GM18505 (cell line): ENCODE results near the gene ACTC1.

ENCODE experiments used
- ATAC-seq: cut with Tn5 transposase; IDR thresholded peaks from one replicate; pipeline ENCODE4 v1.9.1; 2021; ENCODE audit not compliant: unreplicated experiment
- POLR2A ChIP-seq: IDR thresholded peaks from 4 replicates; pipeline ENCODE4 v1.6.1; 2011; ENCODE audit warnings: borderline replicate concordance; ENCODE audit not compliant: insufficient read depth, insufficient read length; ENCODE audit errors: extremely low read depth

ACTC1 gene

DNA sequence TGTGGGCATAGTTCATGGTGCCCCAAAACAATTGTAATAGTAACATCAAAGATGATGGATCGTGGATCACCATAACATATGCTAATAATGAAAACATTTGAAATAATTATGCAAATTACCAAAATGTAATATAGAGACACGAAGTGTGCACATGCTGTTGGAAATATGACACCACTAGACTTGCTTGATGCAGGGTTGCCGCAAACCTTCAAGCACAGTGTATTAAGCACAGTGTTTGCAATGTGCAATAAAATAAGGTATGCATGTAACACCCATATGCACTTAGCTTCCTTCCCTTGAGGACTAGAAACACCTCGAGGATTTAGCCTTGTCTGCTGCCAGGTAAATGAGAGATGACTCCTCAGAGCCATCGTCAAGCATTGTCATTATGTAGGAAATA lies 29.6 kb downstream of the ACTC1 start:
- TF ChIP-seq POLR2A = no peak
- no peak for ATAC-seq

DNA sequence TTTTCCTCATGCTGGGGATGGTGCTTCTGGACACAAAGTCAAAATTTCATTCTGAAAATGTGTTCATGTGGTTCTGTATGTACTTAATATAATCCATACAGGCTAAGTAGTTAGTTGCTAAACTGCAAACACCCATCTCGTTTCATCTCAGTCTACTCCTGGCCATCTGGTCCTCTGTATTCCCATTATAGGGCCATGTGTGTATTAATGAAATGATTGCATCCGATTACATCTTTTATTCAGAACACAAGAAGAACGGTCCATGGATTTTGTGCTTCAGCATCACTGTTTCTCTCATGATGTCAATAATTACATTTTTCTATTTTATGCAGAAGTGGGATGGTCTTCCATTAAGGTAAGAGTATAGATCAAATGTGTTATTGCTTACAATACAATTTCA lies 34.4 kb downstream of the ACTC1 start:
- TF ChIP-seq POLR2A = no peak
- ATAC-seq = no peak

GRCh38 chr15:34759992-34760391 lies 35.4 kb downstream of the ACTC1 start:
- no peak for ATAC-seq

GRCh38 chr15:34759347-34759746 lies 36.0 kb downstream of the ACTC1 start:
- TF ChIP-seq POLR2A = no peak
- ATAC-seq = no peak

More at GRCh38 chr15:34759992-34760391, 35.4 kb downstream of the ACTC1 start:
- TF ChIP-seq POLR2A = no peak

DNA sequence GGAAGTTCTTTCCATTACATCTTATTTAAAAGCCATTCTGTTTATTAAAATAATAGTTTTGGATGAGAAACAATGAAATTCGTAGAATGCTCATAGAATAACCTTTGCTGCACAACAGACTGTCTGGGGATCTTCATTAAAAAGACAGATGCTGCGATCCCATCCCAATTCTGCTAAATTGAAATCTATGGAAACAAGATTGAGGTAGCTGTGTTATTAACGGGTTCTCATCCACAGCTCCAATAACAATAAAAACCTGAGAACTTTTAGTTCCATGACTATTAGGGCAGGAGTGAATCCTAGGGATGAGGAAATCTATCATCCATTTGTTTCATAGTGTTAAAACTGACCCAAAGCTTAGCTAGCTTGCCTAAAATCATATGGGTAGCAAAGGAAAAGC lies 38.1 kb downstream of the ACTC1 start:
- TF ChIP-seq POLR2A = no peak
- no peak for ATAC-seq

GRCh38 chr15:34755419-34755773 lies 40.0 kb downstream of the ACTC1 start:
- no peak for ATAC-seq
- TF ChIP-seq POLR2A = no peak

- TF ChIP-seq POLR2A = no peak
Observed at GRCh38 chr15:34754674-34755418, 40.5 kb downstream of the ACTC1 start, which contains the start of gene GJD2. TSS of gene GJD2 (minus strand) at chr15:34754998. CDS start at chr15:34754488, 510 bp downstream.

DNA sequence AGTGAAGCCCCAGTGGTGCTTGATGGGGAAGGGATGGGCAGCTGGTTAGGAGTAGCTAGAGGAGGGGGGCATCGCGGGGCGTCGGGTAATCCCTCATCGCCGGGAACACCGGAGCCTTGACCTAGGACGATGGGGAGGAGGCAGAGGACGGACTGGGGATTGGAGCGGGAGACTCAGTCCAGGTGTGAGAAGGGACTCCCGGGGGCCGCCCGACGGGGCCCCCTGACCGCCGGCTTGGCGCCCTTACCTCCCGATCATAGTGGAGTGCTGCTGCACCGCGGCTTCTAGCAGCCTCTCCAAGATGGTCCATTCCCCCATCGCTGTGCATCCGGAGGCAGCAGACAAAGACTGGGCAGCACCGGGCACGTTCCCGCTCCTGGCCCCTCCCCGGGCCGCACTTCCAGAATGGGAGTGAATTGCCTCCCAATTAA lies 41.2 kb downstream of the ACTC1 start:
- no peak for ATAC-seq
- TF ChIP-seq POLR2A = no peak

More at GRCh38 chr15:34754674-34755418, 40.5 kb downstream of the ACTC1 start, which contains the start of gene GJD2:
- ATAC-seq = no peak

DNA sequence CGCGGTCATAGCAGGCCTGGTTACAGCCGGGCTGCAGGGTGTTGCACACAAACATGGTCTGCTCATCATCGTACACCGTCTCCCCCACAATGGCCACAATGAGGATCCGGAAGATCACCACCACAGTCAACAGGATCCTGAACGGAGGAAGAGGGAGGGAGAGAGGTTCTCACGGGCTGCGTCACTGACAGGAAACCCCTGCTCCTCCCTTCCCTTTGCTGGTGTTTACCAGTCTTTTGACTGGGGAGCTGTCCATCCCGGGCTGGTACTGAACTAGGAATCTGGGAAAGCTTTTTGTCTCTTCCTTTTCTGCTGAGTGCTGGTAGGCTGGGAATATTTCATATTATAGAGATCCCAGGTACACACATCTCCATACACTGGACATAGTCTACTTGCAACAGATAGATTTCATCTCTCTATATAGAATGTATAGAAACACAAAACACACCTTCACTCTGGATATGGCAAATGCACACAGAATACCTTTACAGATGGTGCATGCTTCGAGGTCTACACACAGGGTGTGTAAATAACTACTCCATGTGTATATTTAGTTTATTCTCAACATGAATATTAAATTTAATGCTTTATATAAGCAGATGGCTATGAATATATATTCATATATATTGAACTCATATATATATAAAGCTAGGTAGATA lies 42.0 kb downstream of the ACTC1 start:
- no peak for TF ChIP-seq POLR2A
- no peak for ATAC-seq

GRCh38 chr15:34749691-34750090 lies 45.7 kb downstream of the ACTC1 start:
- ATAC-seq = no peak
- no peak for TF ChIP-seq POLR2A
